ENCODE measurements around the gene HIF3A. TPM values are rescaled to one million over a fixed set of nuclear protein-coding genes. Genes with fewer than 3 reads are reported as not detected.
"Not testable (repeated sequence)": the region's sequence is repeated elsewhere in the genome, so short reads cannot be mapped to it uniquely, and the experiment has no call there.

HIF3A gene
- total RNA-seq, 3 donors from 2014 or later (not counting 1 experiment from before 2014, with no cell fraction given) = not detected

- no peak for TF ChIP-seq CTCF (IDR thresholded peaks at IDR 0.05)
- H3K27ac ChIP-seq (ENCODE audit: low read length) = no peak overlapping the region
- intact Hi-C loops (cut with micrococcal nuclease) = no loop called here
- Mint-ChIP-seq H3K4me1 (no peaks in the 10 kb centered on the region), H3K27me3 (ENCODE audit: low read depth in 2 of 2) (peaks cover 0 to 4% of the 10 kb centered on the region in 2 donors), H3K36me3 (no peaks in the 10 kb centered on the region), H3K9me3 (no peaks in the 10 kb centered on the region), H3K27ac (no peak overlapping the region), H3K4me3 (no peak overlapping the region)
- no peak for DNase-seq
- H3K4me1 ChIP-seq (ENCODE audit: control insufficient read depth, insufficient read depth, low read length) = no peaks in the 10 kb centered on the region
- no peaks in the 10 kb centered on the region for H3K9me3 ChIP-seq (ENCODE audit: control insufficient read depth, insufficient read depth, low read length)
- H3K36me3 ChIP-seq (ENCODE audit: control insufficient read depth, insufficient read depth, low read length) = no peaks in the 10 kb centered on the region
- no peak overlapping the region for H3K4me3 ChIP-seq (ENCODE audit: low read length)
- ATAC-seq = no peak
- no peaks in the 10 kb centered on the region for H3K27me3 ChIP-seq (ENCODE audit: control insufficient read depth, insufficient read depth, low read length)
- 91% methylated on average over 6 of the region's 6 CpGs for WGBS (ENCODE audit: insufficient coverage)
Observed at GRCh38 chr19:46319613-46320012, 22.8 kb downstream of the HIF3A start.

- H3K9me3 ChIP-seq (ENCODE audit: control insufficient read depth, insufficient read depth, low read length) = no peaks in the 10 kb centered on the region
- intact Hi-C loops (cut with micrococcal nuclease) = no loop called here
- no peak overlapping the region for H3K4me3 Mint-ChIP-seq
- no peak for DNase-seq
- H3K4me1 Mint-ChIP-seq = no peaks in the 10 kb centered on the region
- ATAC-seq = no peak
- H3K27me3 ChIP-seq (ENCODE audit: control insufficient read depth, insufficient read depth, low read length) = no peaks in the 10 kb centered on the region
- 84% methylated on average over 5 of the region's 5 CpGs for WGBS (ENCODE audit: insufficient coverage)
- H3K36me3 Mint-ChIP-seq = no peaks in the 10 kb centered on the region
- H3K9me3 Mint-ChIP-seq = no peaks in the 10 kb centered on the region
- no peak for TF ChIP-seq CTCF (IDR thresholded peaks at IDR 0.05)
- peaks cover 0 to 4% of the 10 kb centered on the region in 2 donors for H3K27me3 Mint-ChIP-seq (ENCODE audit: low read depth in 2 of 2)
- no peak overlapping the region for H3K27ac ChIP-seq (ENCODE audit: low read length)
- H3K4me1 ChIP-seq (ENCODE audit: control insufficient read depth, insufficient read depth, low read length) = no peaks in the 10 kb centered on the region
- no peaks in the 10 kb centered on the region for H3K36me3 ChIP-seq (ENCODE audit: control insufficient read depth, insufficient read depth, low read length)
- H3K4me3 ChIP-seq (ENCODE audit: low read length) = no peak overlapping the region
- H3K27ac Mint-ChIP-seq = no peak overlapping the region
Observed at GRCh38 chr19:46320559-46320958, 23.7 kb downstream of the HIF3A start.

- no peaks in the 10 kb centered on the region for H3K4me1 ChIP-seq (ENCODE audit: control insufficient read depth, insufficient read depth, low read length)
- peaks cover 6% of the 10 kb centered on the region for H3K9me3 ChIP-seq (ENCODE audit: control insufficient read depth, insufficient read depth, low read length)
- Mint-ChIP-seq H3K9me3 (peaks cover 0 to 5% of the 10 kb centered on the region in 2 donors), H3K27ac (no peak overlapping the region), H3K4me3 (no peak overlapping the region), H3K36me3 (no peaks in the 10 kb centered on the region), H3K27me3 (ENCODE audit: low read depth in 2 of 2) (peaks cover 0 to 4% of the 10 kb centered on the region in 2 donors), H3K4me1 (no peaks in the 10 kb centered on the region)
- H3K4me3 ChIP-seq (ENCODE audit: low read length) = no peak overlapping the region
- intact Hi-C loops (cut with micrococcal nuclease) = no loop called here
- no peak for TF ChIP-seq CTCF (IDR thresholded peaks at IDR 0.05)
- no peak overlapping the region for H3K27ac ChIP-seq (ENCODE audit: low read length)
- no peaks in the 10 kb centered on the region for H3K27me3 ChIP-seq (ENCODE audit: control insufficient read depth, insufficient read depth, low read length)
- no peaks in the 10 kb centered on the region for H3K36me3 ChIP-seq (ENCODE audit: control insufficient read depth, insufficient read depth, low read length)
- 94% methylated on average over 12 of the region's 12 CpGs for WGBS (ENCODE audit: insufficient coverage)
- DNase-seq (no peak), ATAC-seq (no peak)
Observed at GRCh38 chr19:46321653-46322052, 24.8 kb downstream of the HIF3A start.

- DNase-seq; H3K36me3 Mint-ChIP-seq; intact Hi-C loops (cut with micrococcal nuclease); H3K36me3 ChIP-seq (ENCODE audit: control insufficient read depth, insufficient read depth, low read length); H3K9me3 Mint-ChIP-seq; H3K4me1 ChIP-seq (ENCODE audit: control insufficient read depth, insufficient read depth, low read length); H3K4me3 Mint-ChIP-seq; H3K4me3 ChIP-seq (ENCODE audit: low read length); H3K27ac ChIP-seq (ENCODE audit: low read length); ATAC-seq; H3K4me1 Mint-ChIP-seq; H3K27ac Mint-ChIP-seq; H3K27me3 Mint-ChIP-seq (ENCODE audit: low read depth in 2 of 2); H3K27me3 ChIP-seq (ENCODE audit: control insufficient read depth, insufficient read depth, low read length): not testable (repeated sequence)
- 97% methylated on average over 8 of the region's 9 CpGs for WGBS (ENCODE audit: insufficient coverage)
- peaks cover 20% of the 10 kb centered on the region for H3K9me3 ChIP-seq (ENCODE audit: control insufficient read depth, insufficient read depth, low read length)
Observed at GRCh38 chr19:46323227-46323626, 26.4 kb downstream of the HIF3A start.

Data from natural killer cell (primary cell).